Measurements from ENCODE around the gene UBE2J2. TPM values are rescaled to one million over a fixed set of nuclear protein-coding genes. Genes with fewer than 3 reads are reported as not detected.

The UBE2J2 gene
- total RNA-seq, 4 donors from 2014 or later, result 30.2 to 70.0 (median 60.0) TPM

DNA sequence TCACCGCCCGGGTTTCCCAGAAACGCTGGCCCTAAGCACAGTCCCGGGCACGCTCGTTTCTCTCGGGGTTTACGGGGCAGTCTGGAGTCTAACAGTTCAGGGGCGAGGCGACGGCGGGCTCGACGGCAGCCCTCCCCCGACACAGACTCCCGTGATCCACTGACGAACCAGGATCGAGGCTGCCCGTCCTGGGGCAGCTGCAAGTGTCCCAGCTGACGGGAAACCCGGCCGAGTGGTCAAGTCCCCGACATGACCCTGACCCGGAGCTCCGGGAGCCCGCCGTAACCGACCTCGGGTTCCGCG, 494 bp downstream of the UBE2J2 start:
- DNase-seq (ENCODE audit: low spot score in 2 of 2), result peak in 1 of 2 donors; percentile 66
- WGBS, result no CpG with 5 or more reads among the region's 31 CpGs
- no peak for TF ChIP-seq POLR2A (IDR thresholded peaks at IDR 0.05)
- TF ChIP-seq POLR2AphosphoS5 (IDR thresholded peaks at IDR 0.05), result no peak
- no peak for TF ChIP-seq CTCF (IDR thresholded peaks at IDR 0.05)
- no peak for TF ChIP-seq EP300 (IDR thresholded peaks at IDR 0.05)
- Histone ChIP-seq H3K36me3 (peaks cover 8% of the 10 kb centered on the region), H3K27ac (peak overlapping the region; percentile 85), H3K9me3 (no peaks in the 10 kb centered on the region), H3K27me3 (no peaks in the 10 kb centered on the region), H3K4me3 (peak overlapping the region; percentile 77), H3K4me1 (peaks cover 44% of the 10 kb centered on the region)

DNA sequence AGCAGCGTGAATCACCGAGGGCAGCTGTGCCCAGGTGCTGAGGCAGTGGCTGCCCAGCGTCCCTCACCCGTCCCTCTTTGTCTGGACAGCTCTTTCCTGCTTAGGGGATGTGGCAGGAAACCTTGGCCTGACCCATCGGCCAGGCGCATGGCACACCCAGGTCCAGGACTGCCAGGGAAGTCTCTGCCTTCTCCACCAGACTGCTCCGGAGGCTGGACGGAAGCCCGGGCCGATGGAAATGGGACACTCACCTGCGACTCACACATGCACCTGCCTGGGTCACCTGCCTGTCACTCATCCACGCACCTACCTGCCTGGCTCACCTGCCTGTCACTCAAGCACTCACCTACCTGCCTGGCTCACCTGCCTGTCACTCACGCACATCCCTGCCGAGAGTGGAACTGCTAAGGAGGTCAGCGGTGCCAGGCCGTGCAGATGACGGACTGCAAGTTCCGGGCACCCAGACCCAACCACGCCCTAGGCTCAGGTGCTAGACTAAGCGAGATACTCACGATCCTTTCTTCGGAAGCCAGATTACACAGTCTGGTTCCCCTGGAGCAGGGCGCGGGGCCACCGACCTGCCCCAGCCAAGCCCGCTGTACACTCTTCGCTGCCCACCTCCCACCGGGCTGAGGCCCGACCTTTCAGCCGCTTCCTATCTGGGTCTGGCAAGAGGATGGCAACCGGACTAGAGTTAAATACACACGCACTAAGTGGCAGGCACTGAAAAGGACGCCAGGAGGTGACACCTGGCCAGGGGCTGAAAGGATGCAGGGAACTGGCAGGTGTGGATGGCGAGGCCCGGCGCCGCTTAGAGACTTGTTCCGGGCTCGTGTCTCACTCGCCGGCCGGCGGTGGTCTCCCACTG, 1.1 kb downstream of the UBE2J2 start:
- H3K36me3 ChIP-seq, result peaks cover 13% of the 10 kb centered on the region
- H3K27ac ChIP-seq, result peak overlapping the region; percentile 85
- DNase-seq (ENCODE audit: low spot score in 2 of 2), result peak in 1 of 2 donors; percentile 70
- peaks cover 44% of the 10 kb centered on the region for H3K4me1 ChIP-seq
- peak overlapping the region; percentile 77 for H3K4me3 ChIP-seq
- no peak for TF ChIP-seq POLR2AphosphoS5 (IDR thresholded peaks at IDR 0.05)
- TF ChIP-seq EP300 (IDR thresholded peaks at IDR 0.05), result no peak
- no peak for TF ChIP-seq CTCF (IDR thresholded peaks at IDR 0.05)
- no peaks in the 10 kb centered on the region for H3K27me3 ChIP-seq
- no peaks in the 10 kb centered on the region for H3K9me3 ChIP-seq
- WGBS, result 41% methylated on average over 16 of the region's 43 CpGs

GRCh38 chr1:1270813-1271212, 2.8 kb downstream of the UBE2J2 start:
- TF ChIP-seq CTCF (IDR thresholded peaks at IDR 0.05), result no peak
- TF ChIP-seq EP300 (IDR thresholded peaks at IDR 0.05), result no peak
- TF ChIP-seq POLR2AphosphoS5 (IDR thresholded peaks at IDR 0.05), result no peak
- Histone ChIP-seq H3K27ac (no peak overlapping the region), H3K4me1 (peaks cover 44% of the 10 kb centered on the region), H3K36me3 (peaks cover 29% of the 10 kb centered on the region), H3K9me3 (no peaks in the 10 kb centered on the region), H3K27me3 (no peaks in the 10 kb centered on the region), H3K4me3 (no peak overlapping the region)
- no peak for DNase-seq (ENCODE audit: low spot score in 2 of 2)
- WGBS, result 48% methylated on average over 5 of the region's 7 CpGs

GRCh38 chr1:1268284-1268682, 5.4 kb downstream of the UBE2J2 start:
- no peak for DNase-seq (ENCODE audit: low spot score in 2 of 2)
- no peak for TF ChIP-seq EP300 (IDR thresholded peaks at IDR 0.05)
- TF ChIP-seq POLR2AphosphoS5 (IDR thresholded peaks at IDR 0.05), result no peak
- no peak for TF ChIP-seq CTCF (IDR thresholded peaks at IDR 0.05)
- no peak for TF ChIP-seq POLR2A (IDR thresholded peaks at IDR 0.05)
- 90% methylated on average over 13 of the region's 13 CpGs for WGBS
- no peak overlapping the region for H3K27ac ChIP-seq
- H3K36me3 ChIP-seq, result peaks cover 55% of the 10 kb centered on the region
- H3K4me3 ChIP-seq, result no peak overlapping the region
- H3K4me1 ChIP-seq, result peaks cover 33% of the 10 kb centered on the region
- no peaks in the 10 kb centered on the region for H3K27me3 ChIP-seq
- no peaks in the 10 kb centered on the region for H3K9me3 ChIP-seq

DNA sequence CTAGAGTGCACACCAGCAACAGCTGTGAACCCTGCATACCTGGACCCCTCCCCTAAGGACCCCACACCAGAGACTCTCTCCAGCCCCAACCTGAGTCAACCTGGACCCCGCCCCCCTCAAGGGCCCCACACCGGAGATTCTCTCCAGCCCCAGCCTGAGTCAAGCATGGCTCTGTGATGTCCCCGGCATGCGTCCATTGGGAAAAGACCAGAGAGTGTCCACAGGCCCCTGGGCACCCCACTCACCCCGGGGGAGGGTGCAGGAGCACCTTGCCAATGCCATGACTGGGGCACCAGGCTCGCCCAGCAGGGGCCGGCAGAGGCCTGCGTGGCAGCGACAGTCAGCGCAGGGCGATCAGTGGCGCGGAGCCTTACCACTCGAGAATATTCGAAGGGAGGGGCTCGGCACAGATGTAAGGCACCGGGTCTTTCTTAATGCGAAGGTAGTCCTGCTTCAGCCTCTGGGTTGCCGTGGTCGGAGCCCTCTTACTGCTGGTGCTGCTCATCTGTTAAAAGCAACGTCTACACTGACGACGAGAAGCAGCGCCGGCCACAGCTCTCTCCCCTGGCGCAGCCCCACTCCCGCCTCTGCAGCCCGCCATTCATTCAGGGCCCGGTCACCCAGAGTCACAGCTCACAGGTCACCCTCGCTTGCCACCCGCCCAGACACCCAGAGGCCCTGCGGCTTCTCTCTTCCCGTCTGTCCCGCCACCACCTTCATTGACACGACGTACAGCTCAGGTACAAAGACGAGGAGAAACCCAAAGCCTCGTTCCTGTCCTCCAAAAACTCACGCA, 6.0 kb downstream of the UBE2J2 start:
- no peak for DNase-seq (ENCODE audit: low spot score in 2 of 2)
- H3K36me3 ChIP-seq, result peaks cover 61% of the 10 kb centered on the region
- TF ChIP-seq EP300 (IDR thresholded peaks at IDR 0.05), result no peak
- TF ChIP-seq POLR2AphosphoS5 (IDR thresholded peaks at IDR 0.05), result no peak
- TF ChIP-seq POLR2A (IDR thresholded peaks at IDR 0.05), result no peak
- TF ChIP-seq CTCF (IDR thresholded peaks at IDR 0.05), result no peak
- H3K4me1 ChIP-seq, result peaks cover 29% of the 10 kb centered on the region
- H3K9me3 ChIP-seq, result no peaks in the 10 kb centered on the region
- H3K27me3 ChIP-seq, result no peaks in the 10 kb centered on the region
- no peak overlapping the region for H3K4me3 ChIP-seq
- no peak overlapping the region for H3K27ac ChIP-seq
- WGBS, result 94% methylated on average over 36 of the region's 39 CpGs

All from suprapubic skin (tissue), 4 donors.